ENCODE measurements around the gene PABPC1L. TPM values are rescaled to one million over a fixed set of nuclear protein-coding genes. Genes with fewer than 3 reads are reported as not detected.
A peak's percentile ranks its signal among the peaks of the same experiment; 100 is the strongest.

The PABPC1L gene
- total RNA-seq, 4 donors from 2014 or later: 12.0 to 112 (median 31.6) TPM

DNA sequence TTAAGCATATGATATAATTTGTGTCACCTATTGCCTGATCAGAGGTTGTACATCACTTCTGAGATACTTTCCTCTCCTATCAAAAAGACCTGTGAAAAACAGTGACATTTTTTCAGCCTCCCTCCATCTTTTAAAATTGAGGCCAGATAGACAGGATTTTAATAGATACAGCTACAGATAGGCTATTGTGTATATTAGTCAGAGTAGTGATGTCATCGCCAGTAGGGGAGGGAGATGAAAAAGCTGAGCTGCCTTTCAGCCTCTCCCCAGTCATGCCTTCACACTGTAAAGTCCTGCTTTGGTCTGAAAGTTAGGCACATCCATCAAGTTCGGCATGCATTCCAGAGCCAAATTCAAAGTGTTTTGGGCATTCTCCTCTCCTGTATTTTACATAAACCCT is 7.9 kb upstream of the PABPC1L start:
- in situ Hi-C loops (cut with MboI; ENCODE audit: low pct_ligation_motif_present in 1 of 4, low pct_unique_long_range_greater_than_20kb in 1 of 4, low sequenced_read_pairs in 3 of 4) (no loop called here), intact Hi-C loops (cut with DNase I; ENCODE audit: low total_unique reads) (no loop called here)
- H3K36me3 ChIP-seq: peaks cover 0 to 48% (median 23%) of the 10 kb centered on the region in 4 donors

DNA sequence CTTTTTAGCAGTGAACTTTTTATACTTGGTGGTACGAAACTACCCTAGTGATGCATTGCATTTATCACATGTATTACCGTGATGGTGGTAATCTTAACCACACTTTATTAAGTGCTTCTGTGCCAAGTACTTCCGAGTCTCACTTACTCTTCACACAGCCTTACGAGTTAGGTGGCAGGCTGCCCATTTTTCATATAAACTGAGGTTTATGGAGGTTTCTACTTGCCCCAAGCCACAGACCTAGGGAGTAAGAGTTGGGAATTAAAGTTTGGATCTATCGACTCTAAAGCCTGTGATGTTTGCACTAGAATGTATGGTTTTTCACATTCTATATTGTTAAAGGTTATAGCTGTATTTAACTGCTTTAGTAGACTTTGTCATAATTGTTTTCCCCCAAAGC is 5.5 kb upstream of the PABPC1L start:
- Histone ChIP-seq H3K4me3 (no peak overlapping the region), H3K9me3 (no peaks in the 10 kb centered on the region), H3K27me3 (no peaks in the 10 kb centered on the region), H3K4me1 (peaks cover 0 to 18% (median 3%) of the 10 kb centered on the region in 4 donors), H3K27ac (no peak overlapping the region), H3K36me3 (peaks cover 0 to 56% (median 27%) of the 10 kb centered on the region in 4 donors)
- TF ChIP-seq, protein P1, sequence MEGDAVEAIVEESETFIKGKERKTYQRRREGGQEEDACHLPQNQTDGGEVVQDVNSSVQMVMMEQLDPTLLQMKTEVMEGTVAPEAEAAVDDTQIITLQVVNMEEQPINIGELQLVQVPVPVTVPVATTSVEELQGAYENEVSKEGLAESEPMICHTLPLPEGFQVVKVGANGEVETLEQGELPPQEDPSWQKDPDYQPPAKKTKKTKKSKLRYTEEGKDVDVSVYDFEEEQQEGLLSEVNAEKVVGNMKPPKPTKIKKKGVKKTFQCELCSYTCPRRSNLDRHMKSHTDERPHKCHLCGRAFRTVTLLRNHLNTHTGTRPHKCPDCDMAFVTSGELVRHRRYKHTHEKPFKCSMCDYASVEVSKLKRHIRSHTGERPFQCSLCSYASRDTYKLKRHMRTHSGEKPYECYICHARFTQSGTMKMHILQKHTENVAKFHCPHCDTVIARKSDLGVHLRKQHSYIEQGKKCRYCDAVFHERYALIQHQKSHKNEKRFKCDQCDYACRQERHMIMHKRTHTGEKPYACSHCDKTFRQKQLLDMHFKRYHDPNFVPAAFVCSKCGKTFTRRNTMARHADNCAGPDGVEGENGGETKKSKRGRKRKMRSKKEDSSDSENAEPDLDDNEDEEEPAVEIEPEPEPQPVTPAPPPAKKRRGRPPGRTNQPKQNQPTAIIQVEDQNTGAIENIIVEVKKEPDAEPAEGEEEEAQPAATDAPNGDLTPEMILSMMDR (IDR thresholded peaks at IDR 0.05): no peak
- TF ChIP-seq EP300 (IDR thresholded peaks at IDR 0.05; ENCODE audit: low read depth) (no peak), POLR2AphosphoS5 (IDR thresholded peaks at IDR 0.05) (no peak), POLR2A (IDR thresholded peaks at IDR 0.05) (no peak)
- intact Hi-C loops (cut with DNase I; ENCODE audit: low total_unique reads) (no loop called here), in situ Hi-C loops (cut with MboI; ENCODE audit: low pct_ligation_motif_present in 1 of 4, low pct_unique_long_range_greater_than_20kb in 1 of 4, low sequenced_read_pairs in 3 of 4) (no loop called here)
- no peak for DNase-seq
- 79 to 90% methylated on average over 5 of the region's 5 CpGs for WGBS, 2 donors (ENCODE audit: low coverage in 1 of 2)

More for the DNA sequence above, 7.9 kb upstream of the PABPC1L start:
- Histone ChIP-seq H3K27me3 (no peaks in the 10 kb centered on the region), H3K9me3 (no peaks in the 10 kb centered on the region), H3K4me3 (no peak overlapping the region), H3K4me1 (peaks cover 0 to 36% (median 8%) of the 10 kb centered on the region in 4 donors), H3K27ac (no peak overlapping the region)
- DNase-seq: no peak
- TF ChIP-seq, protein P1 (IDR thresholded peaks at IDR 0.05): no peak
- no peak for TF ChIP-seq EP300 (IDR thresholded peaks at IDR 0.05; ENCODE audit: low read depth)
- TF ChIP-seq POLR2A (IDR thresholded peaks at IDR 0.05): no peak
- TF ChIP-seq POLR2AphosphoS5 (IDR thresholded peaks at IDR 0.05): no peak
- 84 to 100% methylated on average over 1 to 2 of the region's 2 CpGs for WGBS, 2 donors (ENCODE audit: low coverage in 1 of 2)

DNA sequence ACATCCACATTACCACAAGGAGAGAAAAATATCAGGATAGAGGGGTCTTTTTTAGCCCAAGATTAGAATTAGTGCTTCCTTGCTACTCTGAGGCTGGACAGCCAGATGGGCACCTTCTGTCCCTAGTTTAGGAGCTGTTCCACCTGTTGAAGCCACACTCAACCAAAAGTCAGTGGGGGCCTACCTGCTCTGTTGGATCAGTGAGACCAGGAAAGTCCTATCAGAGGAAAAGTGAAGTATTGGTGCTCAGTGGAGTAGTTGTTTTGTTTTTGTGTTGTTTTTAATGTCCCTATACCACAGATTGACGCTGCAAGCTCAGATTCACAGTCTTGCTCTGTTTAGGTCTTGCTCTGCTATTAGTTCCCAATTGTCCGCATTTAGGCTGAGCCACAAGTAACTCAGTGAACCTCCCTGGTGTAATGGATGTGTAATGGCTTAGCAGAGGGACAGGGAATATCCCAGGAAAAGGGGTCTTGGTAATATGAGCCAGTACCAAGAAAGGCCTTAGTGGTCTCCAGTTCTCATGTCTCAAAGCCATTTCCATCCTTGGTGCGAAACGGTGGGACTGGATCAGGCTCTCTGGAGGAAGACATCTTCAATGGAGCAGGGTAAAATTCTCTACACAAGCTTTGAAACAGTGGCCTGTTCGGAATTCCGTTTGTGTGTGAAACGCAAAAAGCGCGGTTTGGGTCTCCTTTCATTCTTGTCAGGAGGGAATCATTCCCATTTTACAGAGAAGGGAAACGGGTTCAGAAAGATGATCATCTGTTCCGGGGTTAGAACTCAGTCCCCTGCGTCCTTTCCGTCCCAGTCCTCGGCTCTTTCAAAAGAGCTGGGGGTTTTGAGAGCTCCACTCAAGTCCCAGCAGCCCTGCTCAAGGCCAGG is 631 bp upstream of the PABPC1L start:
- Histone ChIP-seq H3K27ac (peak overlapping the region in 3 of 4 donors; percentile 7 to 50 (median 21)), H3K36me3 (peaks cover 0 to 35% (median 15%) of the 10 kb centered on the region in 4 donors), H3K4me1 (peaks cover 0 to 19% (median 14%) of the 10 kb centered on the region in 4 donors), H3K27me3 (no peaks in the 10 kb centered on the region), H3K4me3 (peak overlapping the region; percentile 48 to 72 (median 57)), H3K9me3 (no peaks in the 10 kb centered on the region)
- no peak for DNase-seq
- 36 to 38% methylated on average over 8 to 14 of the region's 14 CpGs for WGBS, 2 donors (ENCODE audit: low coverage in 1 of 2)
- TF ChIP-seq EP300 (IDR thresholded peaks at IDR 0.05; ENCODE audit: low read depth) (no peak), POLR2AphosphoS5 (IDR thresholded peaks at IDR 0.05) (no peak), POLR2A (IDR thresholded peaks at IDR 0.05) (no peak)
- TF ChIP-seq, protein P1 (IDR thresholded peaks at IDR 0.05): no peak
- intact Hi-C loops (cut with DNase I; ENCODE audit: low total_unique reads) (no loop called here), in situ Hi-C loops (cut with MboI; ENCODE audit: low pct_ligation_motif_present in 1 of 4, low pct_unique_long_range_greater_than_20kb in 1 of 4, low sequenced_read_pairs in 3 of 4) (no loop called here)

DNA sequence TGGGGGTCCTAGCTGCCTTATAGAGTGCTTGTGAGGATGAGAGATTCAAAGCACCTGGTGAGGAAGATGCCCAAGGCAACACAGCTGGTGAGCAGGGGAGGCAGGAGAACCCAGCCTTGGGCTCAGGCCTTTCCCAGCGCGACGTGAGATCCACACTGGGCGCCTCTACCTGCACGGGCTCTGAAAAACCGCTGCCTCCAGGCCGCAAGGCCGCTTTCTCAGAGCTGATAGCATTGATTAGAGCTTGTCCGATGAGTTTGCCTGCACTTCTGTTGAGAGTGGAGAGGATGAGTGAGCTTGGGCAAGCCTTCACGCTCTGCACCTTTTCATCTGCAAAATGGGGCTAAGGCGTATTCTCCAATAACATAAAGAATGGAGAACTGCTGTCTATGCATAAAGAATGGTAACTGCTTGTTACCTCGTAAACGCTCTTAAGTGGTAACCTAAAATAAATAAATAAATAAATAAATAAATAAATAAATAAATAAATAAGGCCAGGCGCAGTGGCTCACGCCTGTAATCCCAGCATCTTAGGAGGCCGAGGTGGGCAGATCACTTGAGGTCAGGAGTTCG is 916 bp downstream of the PABPC1L start:
- Histone ChIP-seq H3K9me3 (no peaks in the 10 kb centered on the region), H3K4me1 (peaks cover 0 to 19% (median 14%) of the 10 kb centered on the region in 4 donors), H3K27me3 (no peaks in the 10 kb centered on the region), H3K4me3 (peak overlapping the region in 3 of 4 donors; percentile 48 to 72 (median 66)), H3K27ac (peak overlapping the region in 1 of 4 donors; percentile 50), H3K36me3 (peaks cover 0 to 20% (median 9%) of the 10 kb centered on the region in 4 donors)
- WGBS, 2 donors (ENCODE audit: low coverage in 1 of 2): 79 to 90% methylated on average over 2 to 17 of the region's 17 CpGs
- in situ Hi-C loops (cut with MboI; ENCODE audit: low pct_ligation_motif_present in 1 of 4, low pct_unique_long_range_greater_than_20kb in 1 of 4, low sequenced_read_pairs in 3 of 4) (no loop called here), intact Hi-C loops (cut with DNase I; ENCODE audit: low total_unique reads) (no loop called here)
- TF ChIP-seq POLR2A (IDR thresholded peaks at IDR 0.05) (no peak), EP300 (IDR thresholded peaks at IDR 0.05; ENCODE audit: low read depth) (no peak), POLR2AphosphoS5 (IDR thresholded peaks at IDR 0.05) (no peak)
- TF ChIP-seq, protein P1 (IDR thresholded peaks at IDR 0.05): no peak
- no peak for DNase-seq

Measured in transverse colon (tissue), 4 donors.